ENCODE results near the gene SHISA7.

Gene SHISA7

GRCh38 chr19:55482156-55482961 lies 39.3 kb upstream of the SHISA7 start:
- no peak for DNase-seq

DNA sequence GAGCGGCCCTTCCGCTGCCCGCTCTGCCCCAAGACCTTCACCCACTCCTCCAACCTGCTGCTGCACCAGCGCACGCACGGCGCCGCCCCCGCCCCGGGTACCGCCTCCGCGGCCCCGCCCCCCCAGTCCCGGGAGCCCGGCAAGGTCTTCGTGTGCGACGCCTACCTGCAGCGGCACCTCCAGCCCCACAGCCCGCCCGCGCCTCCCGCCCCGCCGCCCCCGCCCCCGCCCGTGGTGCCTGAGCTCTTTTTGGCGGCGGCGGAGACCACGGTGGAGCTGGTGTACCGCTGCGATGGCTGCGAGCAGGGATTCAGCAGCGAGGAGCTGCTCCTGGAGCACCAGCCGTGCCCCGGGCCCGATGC lies 38.7 kb upstream of the SHISA7 start:
- no peak for DNase-seq

DNA sequence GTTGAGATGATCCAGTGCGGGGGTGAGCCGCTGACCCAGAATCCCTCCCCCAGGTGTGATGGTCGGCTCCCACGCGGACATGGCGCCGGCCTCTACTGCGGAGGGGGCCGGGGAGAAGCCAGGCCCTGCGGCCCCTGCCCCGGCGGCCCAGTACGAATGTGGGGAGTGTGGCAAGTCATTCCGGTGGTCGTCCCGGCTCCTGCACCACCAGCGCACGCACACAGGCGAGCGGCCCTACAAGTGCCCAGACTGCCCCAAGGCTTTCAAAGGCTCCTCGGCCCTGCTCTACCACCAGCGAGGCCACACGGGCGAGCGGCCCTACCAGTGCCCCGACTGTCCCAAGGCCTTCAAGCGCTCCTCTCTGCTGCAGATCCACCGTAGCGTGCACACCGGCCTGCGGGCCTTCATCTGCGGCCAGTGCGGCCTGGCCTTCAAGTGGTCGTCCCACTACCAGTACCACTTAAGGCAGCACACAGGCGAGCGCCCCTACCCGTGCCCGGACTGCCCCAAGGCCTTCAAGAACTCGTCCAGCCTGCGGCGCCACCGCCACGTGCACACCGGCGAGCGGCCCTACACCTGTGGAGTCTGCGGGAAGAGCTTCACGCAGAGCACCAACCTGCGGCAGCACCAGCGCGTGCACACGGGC lies 38.2 kb upstream of the SHISA7 start:
- DNase-seq, result no peak

GRCh38 chr19:55479451-55480230 lies 36.5 kb upstream of the SHISA7 start:
- DNase-seq, result no peak

- DNase-seq, result no peak
These were observed 35.9 kb upstream of the SHISA7 start for GRCh38 chr19:55479045-55479444.

DNA sequence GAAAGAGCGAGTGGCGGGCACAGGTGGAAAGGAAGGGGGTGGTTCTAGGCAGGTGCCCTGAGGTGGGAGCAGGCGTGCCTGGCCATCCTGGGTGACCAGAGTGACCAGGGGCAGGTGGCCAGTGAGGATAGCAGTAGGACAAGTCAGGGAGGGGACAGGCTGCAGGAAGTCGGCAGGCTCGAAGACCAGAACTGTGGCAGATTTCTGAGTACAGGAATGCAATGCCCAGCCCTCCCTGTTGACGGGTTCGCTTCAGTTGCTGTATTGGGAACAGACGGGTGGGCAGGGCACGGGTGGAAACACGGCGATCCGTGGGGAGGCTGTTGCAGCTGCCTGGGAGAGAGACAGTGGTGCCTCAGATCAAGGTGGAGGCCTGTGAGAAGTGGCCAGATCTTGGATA lies 35.3 kb upstream of the SHISA7 start:
- no peak for DNase-seq

DNA sequence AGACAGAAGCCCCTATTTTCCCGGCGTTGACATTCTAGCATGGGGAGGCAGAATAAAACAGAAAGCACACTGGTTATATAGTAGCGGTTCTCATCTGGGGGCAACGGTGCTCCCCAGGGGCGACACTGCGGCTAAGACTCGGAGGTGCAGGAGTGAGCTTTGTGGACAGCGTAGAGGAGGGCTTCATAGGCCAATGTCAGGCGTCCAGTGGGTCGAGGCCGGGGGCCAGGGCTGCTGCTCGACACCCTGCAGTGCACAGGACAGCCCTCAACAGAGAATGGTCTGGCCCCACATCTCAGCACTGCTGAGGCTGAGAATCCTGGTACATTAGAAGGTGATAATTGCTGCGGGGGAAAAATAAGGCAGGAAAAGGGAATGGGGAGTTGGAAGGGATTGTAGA lies 34.8 kb upstream of the SHISA7 start:
- DNase-seq, result no peak

GRCh38 chr19:55476100-55476775 lies 33.1 kb upstream of the SHISA7 start, which contains the start of gene ZNF628:
Gene ZNF628 (plus strand): TSS chr19:55476617. CDS start chr19:55479911, 3,294 bp downstream.
- peak; percentile 36 to 99 (median 98) for DNase-seq

DNA sequence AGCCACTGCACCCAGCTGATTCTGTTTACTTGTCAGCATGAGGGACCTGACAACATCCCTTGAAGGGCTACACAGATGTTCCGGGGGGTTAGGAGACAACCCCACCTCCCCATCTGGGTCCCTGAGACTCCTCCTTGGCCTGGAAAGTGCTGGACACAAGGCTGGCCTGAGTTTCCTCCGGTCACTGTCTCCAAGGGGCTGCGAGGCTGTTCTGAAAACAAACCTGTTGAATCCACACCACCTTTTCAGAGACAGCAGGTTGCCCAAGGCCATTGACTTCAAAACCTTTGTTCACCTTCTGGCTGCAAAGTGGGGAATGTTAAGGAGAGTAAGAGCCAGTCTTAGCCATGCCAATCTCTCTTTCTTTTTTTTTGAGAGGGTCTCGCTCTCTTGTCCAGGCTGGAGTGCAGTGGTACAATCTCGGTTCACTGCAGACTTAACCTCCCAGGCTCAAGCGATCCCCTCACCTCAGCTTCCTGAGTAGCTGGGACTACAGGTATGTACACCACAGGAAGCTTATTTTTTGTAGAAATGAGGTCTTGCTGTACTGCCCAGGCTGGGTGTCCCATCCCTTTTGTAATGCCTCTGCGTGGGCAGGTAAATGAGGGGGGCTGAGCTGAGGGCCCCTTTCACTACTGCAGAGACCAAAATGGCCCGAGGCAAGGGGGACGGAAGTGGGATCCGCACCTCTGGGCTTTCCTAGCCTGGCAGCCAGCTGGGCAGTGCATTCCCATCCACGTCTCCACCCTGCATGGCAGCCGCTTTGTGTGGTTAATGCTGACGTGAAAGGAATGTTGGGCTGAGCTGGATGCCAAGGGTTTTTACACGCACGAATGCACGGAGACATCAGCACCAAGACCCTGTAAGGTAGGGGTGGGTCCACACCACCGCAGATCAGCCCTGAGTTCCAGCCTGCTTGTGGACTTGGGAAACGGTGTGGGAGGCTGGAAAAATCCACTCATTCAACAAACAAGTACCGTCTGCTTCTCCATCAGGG lies 31.5 kb upstream of the SHISA7 start:
- no peak for DNase-seq

- no peak for DNase-seq
These were observed 30.3 kb upstream of the SHISA7 start for GRCh38 chr19:55473225-55474012.

GRCh38 chr19:55472463-55472862 lies 29.4 kb upstream of the SHISA7 start:
- no peak for DNase-seq

DNA sequence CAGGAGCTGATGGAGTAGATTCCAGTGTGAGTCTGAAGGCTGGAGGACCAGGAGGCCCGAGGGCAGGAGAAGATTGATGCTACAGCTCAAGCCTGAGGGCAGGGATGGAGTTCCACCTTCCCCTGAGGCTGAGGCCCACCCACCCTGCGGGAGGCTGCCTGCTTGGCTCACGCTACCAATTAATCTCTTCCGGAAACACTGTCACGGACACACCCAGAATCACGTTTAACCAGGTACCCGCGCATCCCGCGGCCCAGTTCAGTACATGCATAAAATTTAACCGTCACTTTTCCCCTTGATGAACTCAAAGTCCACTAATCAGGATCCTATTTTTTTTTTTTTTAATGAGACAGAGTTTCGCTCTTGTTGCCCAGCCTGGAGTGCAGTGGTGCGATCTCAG lies 28.2 kb upstream of the SHISA7 start:
- no peak for DNase-seq

DNA sequence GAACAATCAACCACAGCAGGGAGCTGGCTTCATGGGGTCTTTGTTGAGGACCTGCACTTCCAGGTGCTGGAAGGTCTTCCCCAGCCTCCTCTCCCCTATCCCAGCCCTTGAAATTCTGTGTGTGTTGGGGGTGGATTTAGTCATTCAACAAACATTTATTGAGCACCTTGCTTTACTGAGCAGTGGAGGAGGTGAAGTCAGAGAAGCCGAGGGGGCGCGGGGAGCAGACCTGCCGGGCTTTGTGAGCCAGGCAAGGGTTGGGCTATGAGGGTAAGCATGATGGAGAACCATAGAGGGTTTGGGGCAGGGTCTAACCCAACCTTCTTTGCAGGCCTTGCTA lies 24.9 kb upstream of the SHISA7 start:
- DNase-seq, result no peak

DNA sequence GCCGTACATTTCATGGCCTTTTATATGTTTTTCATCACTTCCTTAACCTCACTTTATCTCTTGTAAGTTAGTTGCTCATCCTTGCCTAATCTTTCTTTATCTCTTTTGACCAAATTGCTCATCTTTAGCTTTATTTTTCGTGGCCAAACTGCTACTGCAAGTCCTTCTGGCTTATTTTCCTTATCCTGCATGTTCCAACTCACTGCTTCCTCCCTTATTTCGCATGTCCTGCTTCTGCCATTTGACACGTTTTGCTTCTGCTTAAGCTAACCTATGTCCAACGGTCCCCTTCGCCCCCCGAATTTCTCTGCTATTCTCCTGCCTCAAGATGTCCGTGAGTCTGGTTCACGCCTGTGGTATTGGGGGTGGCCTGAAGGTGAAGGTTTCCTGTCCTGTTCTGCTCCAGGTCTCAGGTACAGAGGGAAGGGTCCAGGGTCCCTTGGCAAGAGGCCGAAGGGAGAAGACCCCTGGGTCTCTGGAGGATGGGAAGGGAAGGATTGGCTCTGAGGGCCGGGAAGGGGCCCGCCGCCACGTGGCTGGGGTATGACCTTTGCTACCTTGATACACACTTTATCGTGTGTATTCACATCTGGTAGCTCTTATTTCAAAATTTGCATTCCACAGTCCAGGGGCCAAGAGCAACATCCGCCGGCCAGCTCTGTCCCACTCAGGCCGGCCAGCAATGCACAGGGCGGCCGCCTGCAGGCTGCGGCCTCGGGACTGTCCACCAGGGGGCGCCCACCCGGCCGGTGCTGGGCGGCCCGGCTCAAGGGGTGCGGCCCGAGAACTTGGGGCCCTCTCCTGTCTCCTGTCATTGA lies 24.3 kb upstream of the SHISA7 start:
- DNase-seq, result peak in 26 of 56 donors; percentile 4 to 72 (median 26)

- no peak for DNase-seq
These were observed 23.1 kb upstream of the SHISA7 start for GRCh38 chr19:55466241-55466614.

- no peak for DNase-seq
These were observed 22.6 kb upstream of the SHISA7 start for GRCh38 chr19:55465460-55466240.

DNA sequence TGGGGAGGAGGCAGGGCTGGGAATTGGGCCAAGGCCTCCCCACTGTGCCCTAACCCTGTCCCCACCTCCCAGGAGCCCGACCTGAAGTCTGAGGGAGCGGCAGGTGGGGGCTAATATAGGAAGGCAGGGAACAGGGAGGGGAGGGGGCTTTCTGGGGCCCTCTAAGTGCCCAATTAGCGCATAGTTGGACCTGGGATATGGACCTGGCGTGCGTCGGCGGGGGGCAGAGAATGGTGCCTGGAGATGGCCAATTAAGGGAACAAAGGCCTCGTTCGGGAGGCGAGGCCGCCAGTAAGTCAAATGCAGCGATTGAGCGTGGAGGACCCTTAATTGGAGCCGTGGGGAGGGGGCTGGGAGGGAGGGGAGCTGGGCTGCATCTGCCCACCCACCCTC lies 21.6 kb upstream of the SHISA7 start, which contains the start of gene C19orf85:
Gene C19orf85, minus strand, starts transcription at position 90 of the 393 bp plus-strand sequence. CDS start 197 bp downstream, outside the sequence.
- DNase-seq, result no peak

Data from amygdala (tissue), 56 donors.